Mucosa of descending colon (tissue), 3 donors: ENCODE data around the gene EDEM1. TPM values are rescaled to one million over a fixed set of nuclear protein-coding genes. Genes with fewer than 3 reads are reported as not detected.
"Not testable (repeated sequence)": the region's sequence is repeated elsewhere in the genome, so short reads cannot be mapped to it uniquely, and the experiment has no call there.

Source experiments
- ATAC-seq: fragments of 200-7000 bp; cut with Tn5 transposase; one replicate; pipeline ENCODE4 v1.9.1; 2020; ENCODE audit warnings: mild to moderate bottlenecking, moderate library complexity
- DNase-seq, 3 donors: peaks; one replicate each; pipeline ENCODE4 v3.0.0-alpha.2; 2020
- H3K36me3 ChIP-seq: fragments of 200-600 bp; one replicate; pipeline ENCODE4 v1.8.0; 2021; ENCODE audit warnings: low read depth, mild to moderate bottlenecking
- H3K4me1 ChIP-seq: fragments of 200-600 bp; one replicate; pipeline ENCODE4 v1.8.0; 2021; ENCODE audit warnings: low read depth, mild to moderate bottlenecking
- H3K4me3 ChIP-seq: fragments of 200-600 bp; one replicate; pipeline ENCODE4 v1.8.0; 2021; ENCODE audit warnings: mild to moderate bottlenecking
- H3K9me3 ChIP-seq: fragments of 200-600 bp; one replicate; pipeline ENCODE4 v1.8.0; 2021; ENCODE audit warnings: mild to moderate bottlenecking
- CTCF ChIP-seq: fragments of 200-600 bp; IDR thresholded peaks from one replicate; pipeline ENCODE4 v1.8.0; 2022; ENCODE audit warnings: antibody characterized with exemption, mild to moderate bottlenecking
- intact Hi-C, 2 donors: fragments of 100-400 bp; cut with DNase I in 1 of 2; cut with micrococcal nuclease in 1 of 2; formaldehyde crosslinking; loops; one replicate each; pipeline versions ENCODE4 v1.11.0 to v1.11.1; 2022; cut with DNase I, micrococcal nuclease
- total RNA-seq, 3 donors: library from RNA; stranded (reverse); fragmentation: NEBNext Ultra II Directional in 2 of 3; extraction: Animal tissue kit (Norgen Biotek cat#: 25700) in 2 of 3; gene quantifications; one replicate each; pipeline versions ENCODE4 v1.2.1 to v1.2.4, GENCODE V29; 2021 to 2023
- donor health status: DM: no; HTN: no; CAD: no; lungs with moderate emphysema.
- donor health status: DM: no; HTN: no; CAD: no.
- donor health status: DM: no; HTN: yes; CAD: no.

Gene EDEM1
- total RNA-seq, 3 donors from 2014 or later: 30.3 to 52.6 (median 45.4) TPM

DNA sequence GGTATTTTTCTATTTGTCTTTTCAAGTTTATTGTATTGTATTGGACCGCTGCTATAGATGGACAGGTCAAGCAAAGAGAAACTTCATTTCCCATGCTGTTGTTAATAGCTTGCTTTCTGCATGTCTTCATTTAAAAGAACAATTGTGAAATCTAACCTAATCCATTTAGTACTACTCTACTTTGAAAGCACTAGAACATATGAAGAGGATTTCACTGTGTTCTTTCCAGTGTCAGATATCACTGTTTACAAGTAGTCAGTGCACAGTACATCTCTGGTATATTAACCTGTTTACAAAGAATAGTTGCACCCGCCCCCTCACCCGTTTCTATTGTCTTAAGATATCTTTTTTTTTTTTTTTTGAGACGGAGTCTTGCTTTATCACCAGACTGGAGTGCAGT is 21.8 kb upstream of the EDEM1 start:
- ATAC-seq (no peak), DNase-seq (no peak)
- TF ChIP-seq CTCF: no peak
- intact Hi-C loops: no loop called here
- Histone ChIP-seq H3K36me3 (no peaks in the 10 kb centered on the region), H3K4me1 (peaks cover 6% of the 10 kb centered on the region), H3K4me3 (no peak overlapping the region), H3K9me3 (no peaks in the 10 kb centered on the region)

DNA sequence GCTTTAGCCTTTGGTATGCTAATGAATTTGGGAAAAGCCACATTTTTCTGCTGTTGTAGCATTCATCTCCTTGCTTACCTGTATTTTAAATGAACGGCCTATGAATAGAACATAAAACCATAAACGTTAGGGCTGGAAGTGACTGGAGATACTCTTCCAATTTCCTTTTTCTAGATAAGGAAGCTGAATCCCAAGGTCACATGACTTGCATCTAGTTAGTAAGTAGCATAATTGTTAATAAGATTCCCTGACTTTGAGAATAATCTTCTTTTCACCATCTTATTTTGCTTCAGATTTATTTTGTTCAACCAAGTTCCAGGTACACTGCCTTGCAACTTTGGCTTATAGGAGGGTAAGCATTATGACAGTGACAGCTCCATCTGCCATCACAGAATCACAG is 20.7 kb upstream of the EDEM1 start:
- Histone ChIP-seq H3K36me3 (no peaks in the 10 kb centered on the region), H3K4me3 (no peak overlapping the region), H3K4me1 (no peaks in the 10 kb centered on the region), H3K9me3 (no peaks in the 10 kb centered on the region)
- ATAC-seq (no peak), DNase-seq (no peak)
- intact Hi-C loops: no loop called here
- no peak for TF ChIP-seq CTCF

- no peak for TF ChIP-seq CTCF
- intact Hi-C loops: no loop called here
- H3K9me3 ChIP-seq: no peaks in the 10 kb centered on the region
- DNase-seq (no peak), ATAC-seq (no peak)
- no peaks in the 10 kb centered on the region for H3K36me3 ChIP-seq
- H3K4me1 ChIP-seq: no peaks in the 10 kb centered on the region
- no peak overlapping the region for H3K4me3 ChIP-seq
Measured at GRCh38 chr3:5168110-5168509, 19.4 kb upstream of the EDEM1 start.

DNA sequence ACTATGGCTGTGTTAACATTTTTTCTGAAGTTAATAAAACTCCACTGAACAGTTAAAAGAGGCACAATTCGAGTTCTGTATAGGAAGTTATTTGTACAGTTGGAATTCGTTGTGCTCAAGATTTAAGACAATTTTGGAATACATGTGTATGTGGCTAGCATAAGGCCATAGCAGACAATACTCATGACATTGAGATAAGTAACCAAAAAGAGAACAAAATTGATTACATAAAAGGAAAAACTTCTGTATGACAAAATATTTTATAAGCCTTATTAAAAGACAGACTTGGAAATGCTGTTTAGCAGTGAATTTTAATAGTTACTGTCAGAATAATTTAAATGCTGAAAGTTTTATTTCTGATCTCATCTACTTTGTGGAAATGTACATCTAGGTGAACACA is 17.7 kb upstream of the EDEM1 start:
- no peak for ATAC-seq
- H3K36me3 ChIP-seq: no peaks in the 10 kb centered on the region
- no peak overlapping the region for H3K4me3 ChIP-seq
- DNase-seq: no peak
- no peaks in the 10 kb centered on the region for H3K4me1 ChIP-seq
- intact Hi-C loops: no loop called here
- no peak for TF ChIP-seq CTCF
- no peaks in the 10 kb centered on the region for H3K9me3 ChIP-seq

GRCh38 chr3:5170975-5171374 is 16.5 kb upstream of the EDEM1 start:
- ATAC-seq (no peak), DNase-seq (no peak)
- TF ChIP-seq CTCF: no peak
- no peaks in the 10 kb centered on the region for H3K4me1 ChIP-seq
- no peaks in the 10 kb centered on the region for H3K36me3 ChIP-seq
- intact Hi-C loops: no loop called here
- no peak overlapping the region for H3K4me3 ChIP-seq
- no peaks in the 10 kb centered on the region for H3K9me3 ChIP-seq

DNA sequence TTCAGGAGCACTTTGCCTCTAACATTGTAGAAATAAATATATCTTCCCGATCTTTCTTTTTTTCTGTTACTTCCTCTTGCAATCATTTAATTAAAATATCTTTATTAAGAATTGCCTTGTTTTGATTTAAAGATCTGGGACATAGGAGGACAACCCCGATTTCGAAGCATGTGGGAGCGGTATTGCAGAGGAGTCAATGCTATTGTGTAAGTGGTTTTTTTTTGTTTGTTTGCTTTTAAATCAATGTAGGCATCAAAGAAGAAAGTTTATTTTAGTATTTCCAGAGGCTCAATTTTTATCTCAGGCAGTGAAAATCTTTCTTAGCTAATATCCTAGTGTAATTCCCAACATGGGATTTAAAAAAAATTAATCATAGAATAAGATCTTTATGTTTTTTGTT is 15.5 kb upstream of the EDEM1 start:
- intact Hi-C loops: no loop called here
- Histone ChIP-seq H3K36me3 (no peaks in the 10 kb centered on the region), H3K4me1 (no peaks in the 10 kb centered on the region), H3K9me3 (no peaks in the 10 kb centered on the region), H3K4me3 (no peak overlapping the region)
- DNase-seq: no peak
- no peak for TF ChIP-seq CTCF
- ATAC-seq: no peak

DNA sequence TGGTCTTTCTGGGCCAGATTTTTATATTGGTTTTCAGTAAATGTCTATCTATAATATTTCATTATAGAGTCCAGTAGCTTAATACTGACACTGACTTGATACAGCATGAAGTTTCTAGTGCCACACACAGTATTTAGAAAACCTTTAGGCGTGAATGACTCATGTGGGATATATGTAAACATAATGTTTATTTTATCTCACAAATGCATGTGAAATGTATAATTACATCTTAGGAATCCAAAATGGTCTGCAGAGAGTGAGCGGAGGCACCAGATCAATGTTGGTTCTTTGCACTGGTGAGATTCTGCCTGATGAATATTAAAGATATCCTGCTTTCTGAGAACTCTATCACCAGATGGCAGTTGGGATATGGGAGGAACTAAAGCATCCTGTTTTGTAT is 8.5 kb upstream of the EDEM1 start:
- H3K4me1 ChIP-seq, ATAC-seq, DNase-seq, H3K4me3 ChIP-seq, H3K36me3 ChIP-seq, H3K9me3 ChIP-seq, intact Hi-C loops: not testable (repeated sequence)
